K562 (cell line): ENCODE measurements around the gene PUS10.
"Not testable (repeated sequence)": the region's sequence is repeated elsewhere in the genome, so short reads cannot be mapped to it uniquely, and the experiment has no call there.

ENCODE experiments used
- CXXC5 ChIP-seq: fragments of 250-450 bp; sonication (Bioruptor Pico); IDR thresholded peaks from 2 replicates; pipeline ENCODE4 v1.8.0; 2022; ENCODE audit warnings: inconsistent platforms, mild to moderate bottlenecking, moderate library complexity
- MAZ ChIP-seq, 2 experiments: fragments of 450-650 bp in 1 of 2; sonication (generic) in 1 of 2; formaldehyde crosslinking; IDR thresholded peaks in 1 of 2; conservative IDR thresholded peaks in 1 of 2; 2 replicates each; pipeline versions ENCODE4 v1.4.0 to v1.5.0; 2020; ENCODE audit warnings: mild to moderate bottlenecking in 1 of 2, missing genetic modification reagents in 1 of 2

DNA sequence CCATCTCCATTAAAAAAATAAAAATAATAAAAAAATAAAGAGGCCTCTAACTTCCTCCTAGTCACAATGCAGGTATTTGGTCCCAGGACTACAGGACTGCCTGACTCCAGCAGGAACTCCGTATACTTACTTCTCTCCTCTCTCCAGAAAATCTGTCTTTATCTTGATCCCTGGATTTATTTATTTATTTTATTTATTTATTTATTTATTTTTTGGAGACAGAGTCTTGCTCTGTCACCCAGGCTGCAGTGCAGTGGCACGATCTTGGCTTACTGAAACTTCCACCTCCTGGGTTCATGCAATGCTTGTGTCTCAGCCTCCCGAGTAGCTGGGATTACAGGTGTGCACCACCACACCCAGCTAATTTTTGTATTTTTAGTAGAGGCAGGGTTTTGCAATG lies 36.0 kb downstream of the PUS10 start:
- TF ChIP-seq CXXC5 (CRISPR knock-in tag); MAZ (CRISPR knock-in tag; conservative IDR thresholded peaks at IDR 0.05 in 1 of 2, IDR thresholded peaks at IDR 0.05 in 1 of 2): not testable (repeated sequence)
